ENCODE results near the gene MED13. TPM values are rescaled to one million over a fixed set of nuclear protein-coding genes. Genes with fewer than 3 reads are reported as not detected.

The MED13 gene
- total RNA-seq, 1 experiment from 2014 or later, result 60.7 TPM

DNA sequence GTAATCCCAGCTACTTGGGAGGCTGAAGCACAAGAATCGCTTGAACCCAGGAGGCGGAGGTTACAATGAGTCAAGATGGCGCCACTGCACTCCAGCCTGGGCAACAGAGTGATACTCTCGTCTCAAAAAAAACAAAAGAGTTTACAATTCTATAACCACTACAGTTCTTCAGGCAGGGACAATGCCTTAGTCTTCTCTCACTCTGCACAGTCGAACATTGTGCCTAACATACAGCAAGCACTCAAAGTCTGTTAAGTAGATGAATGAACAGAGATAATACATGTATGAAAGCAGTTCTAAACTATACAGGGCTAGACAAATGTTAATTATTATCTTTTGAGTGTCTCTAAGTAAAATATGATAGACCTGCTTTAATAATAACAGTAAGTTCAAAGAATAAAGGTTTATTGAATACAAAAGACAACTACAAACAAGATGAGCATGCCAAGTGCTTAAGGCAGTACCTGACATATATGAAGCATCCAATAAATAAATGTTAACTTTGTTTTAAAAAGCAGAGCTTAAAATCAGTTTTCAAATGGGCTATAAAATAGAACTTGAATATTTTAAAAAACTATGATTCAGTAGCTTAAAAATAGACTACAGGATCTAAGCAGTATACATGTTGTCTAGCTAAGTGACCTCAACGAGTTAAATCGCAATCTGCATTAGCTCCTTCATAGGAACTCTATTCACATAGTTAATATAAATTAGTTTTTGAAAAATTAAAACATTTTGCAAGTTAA, 156.6 kb downstream of the MED13 start:
- Histone ChIP-seq H4K20me1 (ENCODE audit: control insufficient read depth, insufficient read depth, insufficient read length) (no peaks in the 10 kb centered on the region), H3K23ac (ENCODE audit: insufficient read length, low read depth, low read length) (no peak overlapping the region), H3K9ac (ENCODE audit: extremely low read depth, insufficient read length, low read length) (no peak overlapping the region), H3T11ph (ENCODE audit: low read length) (no peak overlapping the region), H2BK5ac (ENCODE audit: insufficient read length, low read length) (no peak overlapping the region), H2AFZ (ENCODE audit: low read length) (no peak overlapping the region), H3K4me1 (ENCODE audit: insufficient read depth, low read length) (no peaks in the 10 kb centered on the region), H4K8ac (replicated peaks; ENCODE audit: insufficient read length, low read depth, low read length) (no peak overlapping the region), H3K79me1 (ENCODE audit: insufficient read depth, low read depth, low read length, poor library complexity, severe bottlenecking) (no peaks in the 10 kb centered on the region), H3K56ac (ENCODE audit: insufficient read length, low read depth, low read length) (no peak overlapping the region), H2BK120ac (ENCODE audit: low read depth, low read length, poor library complexity, severe bottlenecking) (no peak overlapping the region), H3K9me3 (ENCODE audit: control insufficient read depth, low read depth, low read length) (no peaks in the 10 kb centered on the region), H2BK12ac (ENCODE audit: insufficient read length, low read depth, low read length) (no peak overlapping the region), H2BK20ac (ENCODE audit: low read depth, low read length, poor library complexity, severe bottlenecking) (no peak overlapping the region), H3K4me2 (ENCODE audit: insufficient read depth, insufficient read length, low read length) (no peak overlapping the region), H4K91ac (ENCODE audit: insufficient read length, low read depth, low read length) (no peak overlapping the region), H2AK5ac (ENCODE audit: insufficient read length, low read length) (no peak overlapping the region), H3K27ac (ENCODE audit: insufficient read length, low read depth, low read length) (no peak overlapping the region), H3K14ac (ENCODE audit: insufficient read depth, low read length) (no peak overlapping the region), H3K18ac (ENCODE audit: insufficient read length, low read depth, low read length) (no peak overlapping the region), H3K79me2 (ENCODE audit: insufficient read depth, low read length) (no peaks in the 10 kb centered on the region), H3K4ac (ENCODE audit: low read depth, low read length) (no peak overlapping the region), H3K27me3 (ENCODE audit: insufficient read depth, low read length) (no peaks in the 10 kb centered on the region), H4K5ac (ENCODE audit: insufficient read length, low read depth, low read length) (no peak overlapping the region), H2BK15ac (ENCODE audit: low read depth, low read length) (no peak overlapping the region), H3K23me2 (ENCODE audit: insufficient read length, low read depth, low read length, poor library complexity, severe bottlenecking) (no peaks in the 10 kb centered on the region)
- Mint-ChIP-seq H3K27me3 (ENCODE audit: low read depth) (no peaks in the 10 kb centered on the region), H3K4me3 (no peak overlapping the region), H3K36me3 (ENCODE audit: insufficient read depth in 1 of 3, low read depth in 3 of 3) (peaks cover 17 to 46% (median 42%) of the 10 kb centered on the region in 3 experiments; a peak in 6 of 7 replicates), H3K27ac (no peak overlapping the region), H3K4me1 (no peaks in the 10 kb centered on the region), H3K9me3 (no peaks in the 10 kb centered on the region)
- no peak for DNase-seq
- WGBS (ENCODE audit: extremely low coverage, insufficient read length, low lambda C conversion rate), result no CpG with 5 or more reads among the region's 7 CpGs
- TF ChIP-seq CTCF (conservative IDR thresholded peaks at IDR 0.05), result no peak

Data from H9 (cell line).